ENCODE results near the gene RPTOR. TPM values are rescaled to one million over a fixed set of nuclear protein-coding genes. Genes with fewer than 3 reads are reported as not detected.

Gene RPTOR
- total and polyA plus RNA-seq, 2 experiments from 2014 or later = 13.2 to 37.9 TPM

GRCh38 chr17:80877729-80878303 lies 333.2 kb downstream of the RPTOR start:
- Histone ChIP-seq H3K4me1 (ENCODE audit: low read depth) (no peaks in the 10 kb centered on the region), H3K36me3 (peaks cover 3% of the 10 kb centered on the region), H3K9me3 (ENCODE audit: low read depth) (no peaks in the 10 kb centered on the region), H3K27me3 (no peaks in the 10 kb centered on the region), H3K27ac (no peak overlapping the region), H3K4me3 (no peak overlapping the region)
- TF ChIP-seq, protein P1, sequence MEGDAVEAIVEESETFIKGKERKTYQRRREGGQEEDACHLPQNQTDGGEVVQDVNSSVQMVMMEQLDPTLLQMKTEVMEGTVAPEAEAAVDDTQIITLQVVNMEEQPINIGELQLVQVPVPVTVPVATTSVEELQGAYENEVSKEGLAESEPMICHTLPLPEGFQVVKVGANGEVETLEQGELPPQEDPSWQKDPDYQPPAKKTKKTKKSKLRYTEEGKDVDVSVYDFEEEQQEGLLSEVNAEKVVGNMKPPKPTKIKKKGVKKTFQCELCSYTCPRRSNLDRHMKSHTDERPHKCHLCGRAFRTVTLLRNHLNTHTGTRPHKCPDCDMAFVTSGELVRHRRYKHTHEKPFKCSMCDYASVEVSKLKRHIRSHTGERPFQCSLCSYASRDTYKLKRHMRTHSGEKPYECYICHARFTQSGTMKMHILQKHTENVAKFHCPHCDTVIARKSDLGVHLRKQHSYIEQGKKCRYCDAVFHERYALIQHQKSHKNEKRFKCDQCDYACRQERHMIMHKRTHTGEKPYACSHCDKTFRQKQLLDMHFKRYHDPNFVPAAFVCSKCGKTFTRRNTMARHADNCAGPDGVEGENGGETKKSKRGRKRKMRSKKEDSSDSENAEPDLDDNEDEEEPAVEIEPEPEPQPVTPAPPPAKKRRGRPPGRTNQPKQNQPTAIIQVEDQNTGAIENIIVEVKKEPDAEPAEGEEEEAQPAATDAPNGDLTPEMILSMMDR (IDR thresholded peaks at IDR 0.05; ENCODE audit: low read depth, low read length) = no peak
- DNase-seq (ENCODE audit: low read depth in 1 of 2, low spot score in 1 of 2) = no peak

- TF ChIP-seq, protein P1 (IDR thresholded peaks at IDR 0.05; ENCODE audit: low read depth, low read length) = no peak
- H3K4me3 ChIP-seq = no peak overlapping the region
- DNase-seq (ENCODE audit: low read depth in 1 of 2, low spot score in 1 of 2) = no peak
- H3K36me3 ChIP-seq = peaks cover 7% of the 10 kb centered on the region
- no peaks in the 10 kb centered on the region for H3K4me1 ChIP-seq (ENCODE audit: low read depth)
- H3K27ac ChIP-seq = no peak overlapping the region
- H3K27me3 ChIP-seq = no peaks in the 10 kb centered on the region
- H3K9me3 ChIP-seq (ENCODE audit: low read depth) = no peaks in the 10 kb centered on the region
These were observed 334.5 kb downstream of the RPTOR start for GRCh38 chr17:80878876-80879722.

GRCh38 chr17:80879723-80880647 lies 335.3 kb downstream of the RPTOR start:
- Histone ChIP-seq H3K9me3 (ENCODE audit: low read depth) (no peaks in the 10 kb centered on the region), H3K27me3 (no peaks in the 10 kb centered on the region), H3K4me1 (ENCODE audit: low read depth) (no peaks in the 10 kb centered on the region), H3K4me3 (no peak overlapping the region), H3K27ac (no peak overlapping the region), H3K36me3 (peaks cover 8% of the 10 kb centered on the region)
- TF ChIP-seq, protein P1 (IDR thresholded peaks at IDR 0.05; ENCODE audit: low read depth, low read length) = no peak
- DNase-seq (ENCODE audit: low read depth in 1 of 2, low spot score in 1 of 2) = no peak

GRCh38 chr17:80880648-80880985 lies 336.0 kb downstream of the RPTOR start:
- Histone ChIP-seq H3K9me3 (ENCODE audit: low read depth) (no peaks in the 10 kb centered on the region), H3K4me3 (no peak overlapping the region), H3K36me3 (peaks cover 12% of the 10 kb centered on the region), H3K27me3 (no peaks in the 10 kb centered on the region), H3K27ac (no peak overlapping the region), H3K4me1 (ENCODE audit: low read depth) (no peaks in the 10 kb centered on the region)
- DNase-seq (ENCODE audit: low read depth in 1 of 2, low spot score in 1 of 2) = no peak
- TF ChIP-seq, protein P1 (IDR thresholded peaks at IDR 0.05; ENCODE audit: low read depth, low read length) = no peak

GRCh38 chr17:80881306-80881705 lies 336.7 kb downstream of the RPTOR start:
- no peak for DNase-seq (ENCODE audit: low read depth in 1 of 2, low spot score in 1 of 2)
- no peaks in the 10 kb centered on the region for H3K4me1 ChIP-seq (ENCODE audit: low read depth)
- no peaks in the 10 kb centered on the region for H3K9me3 ChIP-seq (ENCODE audit: low read depth)
- H3K4me3 ChIP-seq = no peak overlapping the region
- no peaks in the 10 kb centered on the region for H3K27me3 ChIP-seq
- TF ChIP-seq, protein P1 (IDR thresholded peaks at IDR 0.05; ENCODE audit: low read depth, low read length) = no peak
- no peak overlapping the region for H3K27ac ChIP-seq
- H3K36me3 ChIP-seq = peaks cover 12% of the 10 kb centered on the region

All from cardiac muscle cell (in vitro differentiated cells and primary cell).